HG03175 (cell line): Measurements from ENCODE around the gene PMCH.
"Not testable (repeated sequence)": the region's sequence is repeated elsewhere in the genome, so short reads cannot be mapped to it uniquely, and the experiment has no call there.

Source experiments
- ATAC-seq: cut with Tn5 transposase; IDR thresholded peaks from one replicate; pipeline ENCODE4 v1.9.1; 2021; ENCODE audit warnings: mild to moderate bottlenecking, moderate library complexity; ENCODE audit not compliant: unreplicated experiment

Gene PMCH

GRCh38 chr12:102147062-102147587 lies 50.5 kb downstream of the PMCH start:
- not testable (repeated sequence) for ATAC-seq
